GM12878 (cell line): ENCODE data around the gene DNASE2. TPM values are rescaled to one million over a fixed set of nuclear protein-coding genes. Genes with fewer than 3 reads are reported as not detected.

Experiments used
- ATAC-seq: fragments of 200-7000 bp; cut with Tn5 transposase; 3 replicates; pipeline ENCODE4 v1.9.1; 2020; ENCODE audit warnings: mild to moderate bottlenecking, moderate library complexity
- BruUV-seq: library from RNA; stranded (reverse); fragments of 400-500 nt; replicated peaks from 2 replicates; lab custom pipeline; 2021; lab: Mats Ljungman, UMichigan
- CTCF ChIA-PET: fragments of 300-600 bp; sonication (Branson Sonifier 250); formaldehyde crosslinking; extraction: SDS; loops from one replicate; lab custom pipeline; 2021; ENCODE audit warnings: inconsistent platforms; lab: Yijun Ruan, JAX
- POLR2A ChIA-PET: fragments of 350-600 bp; formaldehyde crosslinking; extraction: SDS; loops from one replicate; lab custom pipeline; 2021; ENCODE audit warnings: inconsistent platforms; lab: Charles Lee
- RAD21 ChIA-PET: fragments of 300-600 bp; sonication (Branson Sonifier 250); formaldehyde crosslinking; loops from one replicate; lab custom pipeline; 2023; ENCODE audit warnings: antibody characterized with exemption; ENCODE audit not compliant: unreplicated experiment; lab: Charles Lee
- SMC1A ChIA-PET: fragments of 300-600 bp; sonication (Branson Sonifier 250); formaldehyde crosslinking; loops from one replicate; lab custom pipeline; 2023; ENCODE audit not compliant: unreplicated experiment, uncharacterized antibody; lab: Charles Lee
- DNase-seq: peaks from one replicate; pipeline ENCODE4 v3.0.0-alpha.2; 2011; ENCODE audit warnings: low read depth, low spot score
- FAIRE-seq: peaks from 3 replicates; lab custom pipeline; 2011; peaks lifted over from hg19 to GRCh38; lab: Jason Lieb, UNC
- H2AFZ ChIP-seq: 2 replicates; pipeline ENCODE4 v1.6.0; 2011; ENCODE audit warnings: low read depth, low read length, control low read depth; ENCODE audit not compliant: control insufficient read depth
- H3K27ac ChIP-seq: 2 replicates; pipeline ENCODE4 v1.5.1; 2011; ENCODE audit warnings: control low read depth; ENCODE audit not compliant: control insufficient read depth, insufficient read depth
- H3K27me3 ChIP-seq, 2 experiments: replicated peaks in 1 of 2; 2 replicates each; pipeline versions ENCODE4 v1.6.0 to v1.6.1; 2011; ENCODE audit warnings: low read length in 1 of 2; ENCODE audit not compliant: control insufficient read depth in 2 of 2, insufficient read depth in 2 of 2
- H3K36me3 ChIP-seq, 2 experiments: 2 replicates each; pipeline ENCODE4 v1.5.1; 2011; ENCODE audit warnings: low read length in 1 of 2; ENCODE audit not compliant: control insufficient read depth in 2 of 2, insufficient read depth in 2 of 2
- H3K4me1 ChIP-seq: 2 replicates; pipeline ENCODE4 v1.6.1; 2011; ENCODE audit warnings: mild to moderate bottlenecking, low read length, moderate library complexity, mixed read lengths; ENCODE audit not compliant: control insufficient read depth, insufficient read depth
- H3K4me2 ChIP-seq: 2 replicates; pipeline ENCODE4 v1.6.0; 2011; ENCODE audit warnings: control low read depth; ENCODE audit not compliant: control insufficient read depth, insufficient read depth
- H3K4me3 ChIP-seq: fragments of 200-600 bp; sonication (generic); 2 replicates; pipeline ENCODE4 v1.5.1; 2016
- H3K79me2 ChIP-seq: 2 replicates; pipeline ENCODE4 v1.6.0; 2011; ENCODE audit warnings: low read length; ENCODE audit not compliant: control insufficient read depth, insufficient read depth
- H3K9ac ChIP-seq: 2 replicates; pipeline ENCODE4 v1.8.0; 2011; ENCODE audit warnings: low read length, control low read depth, mixed read lengths; ENCODE audit not compliant: control insufficient read depth, insufficient read depth
- H3K9me3 ChIP-seq: replicated peaks from 3 replicates; pipeline ENCODE4 v1.5.1; 2011; ENCODE audit warnings: mild to moderate bottlenecking, low read length; ENCODE audit not compliant: control insufficient read depth, insufficient read depth
- H4K20me1 ChIP-seq: 2 replicates; pipeline ENCODE4 v1.6.0; 2011; ENCODE audit not compliant: control insufficient read depth, insufficient read depth
- ATF2 ChIP-seq: IDR thresholded peaks from 2 replicates; pipeline ENCODE4 v1.6.1; 2012; ENCODE audit warnings: low read length, inconsistent platforms
- ATF7 ChIP-seq: fragments of 450-650 bp; IDR thresholded peaks from 2 replicates; pipeline ENCODE4 v1.6.1; 2016; ENCODE audit warnings: low read depth, mild to moderate bottlenecking
- BCL11A ChIP-seq: IDR thresholded peaks from 2 replicates; pipeline ENCODE4 v1.6.1; 2011; ENCODE audit warnings: low read depth, low read length
- BCLAF1 ChIP-seq: fragments of 450-650 bp; IDR thresholded peaks from 2 replicates; pipeline ENCODE4 v1.6.1; 2017; ENCODE audit warnings: antibody characterized with exemption, mild to moderate bottlenecking, moderate library complexity
- FOXK2 ChIP-seq: fragments of 450-650 bp; IDR thresholded peaks from 2 replicates; pipeline ENCODE4 v1.6.1; 2017; ENCODE audit warnings: mild to moderate bottlenecking, moderate library complexity
- HSF1 ChIP-seq: fragments of 150-350 bp; IDR thresholded peaks from 2 replicates; pipeline ENCODE4 v1.6.1; 2014; ENCODE audit warnings: mild to moderate bottlenecking, low read depth, low read length
- NFYB ChIP-seq: IDR thresholded peaks from 2 replicates; pipeline ENCODE4 v1.6.1; 2011; ENCODE audit warnings: low read depth, mild to moderate bottlenecking, low read length, improper control_type of control experiment, moderate library complexity; ENCODE audit not compliant: insufficient read depth
- RAD51 ChIP-seq: fragments of 450-650 bp; IDR thresholded peaks from 2 replicates; pipeline ENCODE4 v1.6.1; 2016; ENCODE audit warnings: moderate library complexity, mild to moderate bottlenecking, inconsistent platforms
- RELB ChIP-seq: fragments of 450-650 bp; IDR thresholded peaks from 2 replicates; pipeline ENCODE4 v1.6.1; 2017; ENCODE audit warnings: low read depth, mild to moderate bottlenecking, moderate library complexity
- SMAD5 ChIP-seq: IDR thresholded peaks from 2 replicates; pipeline ENCODE4 v1.6.1; 2016; ENCODE audit warnings: antibody characterized with exemption, low read depth
- SP1 ChIP-seq: IDR thresholded peaks from one replicate; pipeline ENCODE4 v1.6.1; 2011; ENCODE audit warnings: low read depth, low read length
- SUPT20H ChIP-seq: IDR thresholded peaks from 2 replicates; pipeline ENCODE4 v1.6.1; 2011; ENCODE audit warnings: low read depth, mild to moderate bottlenecking, low read length, moderate library complexity, borderline replicate concordance; ENCODE audit not compliant: control insufficient read depth
- TCF7 ChIP-seq: IDR thresholded peaks from 2 replicates; pipeline ENCODE4 v1.6.1; 2014; ENCODE audit warnings: antibody characterized with exemption, borderline replicate concordance
- WRNIP1 ChIP-seq: IDR thresholded peaks from 2 replicates; pipeline ENCODE4 v1.6.1; 2011; ENCODE audit warnings: low read depth, low read length, improper control_type of control experiment, borderline replicate concordance
- ZNF24 ChIP-seq: fragments of 450-650 bp; IDR thresholded peaks from 2 replicates; pipeline ENCODE4 v1.6.1; 2017; ENCODE audit warnings: antibody characterized with exemption, mild to moderate bottlenecking
- WGBS: methylation state at CpG from one replicate; pipeline ENCODE4 v1.1.6; 2016; ENCODE audit warnings: low lambda C conversion rate; ENCODE audit not compliant: insufficient replicate concordance, insufficient coverage; ENCODE audit errors: missing lambda C conversion rate; 5-methylcytosine and 5-hydroxymethylcytosine counted together
- in situ Hi-C: fragments of 300-500 bp; cut with MboI; formaldehyde crosslinking; loops from 9 replicates; pipeline ENCODE4 v1.14.3; 2018; ENCODE audit warnings: mixed read lengths
- intact Hi-C: fragments of 100-400 bp; cut with micrococcal nuclease; formaldehyde crosslinking; loops from one replicate; pipeline ENCODE4 v1.14.2; 2022; ENCODE audit not compliant: unreplicated experiment
- polyA plus RNA-seq, 11 experiments: library from polyadenylated mRNA; depleted of rRNA in 4 of 11; unstranded in 6 of 11; stranded (reverse) in 5 of 11; fragments of >200 nt; fragmentation: Nextera tagmentation in 4 of 11; fragmentation: Illumina TruSeq in 1 of 11; extraction: Ambion mirVana in 4 of 11; extraction: Trizol in 1 of 11; gene quantifications; 1 replicate in 1 of 11; 2 replicates in 10 of 11; pipeline versions ENCODE4 v1.2.1 to v1.2.3, GENCODE V29; 2011 to 2016; ENCODE audit warnings: inconsistent platforms in 2 of 11, missing spikeins in 2 of 11, low read depth in 1 of 11
- total RNA-seq, 4 experiments: library from RNA; depleted of rRNA in 3 of 4; stranded (reverse); fragments of >200 nt in 3 of 4; fragmentation: Illumina TruSeq in 1 of 4; extraction: Trizol in 1 of 4; gene quantifications; 2 replicates each; pipeline versions ENCODE4 v1.2.1 to v1.2.3, GENCODE V29; 2013 to 2021

DNASE2 gene
- total and polyA plus RNA-seq, 10 of the 15 experiments (the other 5 are each of a cell fraction or from before 2014, with no cell fraction given) = 4.9 to 32.1 (median 22.0) TPM

GRCh38 chr19:12899891-12900518 is 18.8 kb upstream of the DNASE2 start:
- no TSS peak for BruUV-seq
- CTCF ChIA-PET = interaction anchor here (0.9 to 6.0 kb wide), 15 partner anchors 10 to 256 kb away, joined by 3 to 41 read pairs (median 4); partner anchors contain the start of genes DNASE2, GCDH, JUNB and SYCE2
- Histone ChIP-seq H2AFZ (no peak overlapping the region), H3K27me3 (no peaks in the 10 kb centered on the region), H3K4me3 (peak overlapping the region; percentile 9; the same call in 1 of the 2 replicates), H3K36me3 (peaks cover 6 to 18% of the 10 kb centered on the region in 2 experiments), H4K20me1 (no peaks in the 10 kb centered on the region), H3K27ac (peak overlapping the region; percentile 4; the same call in 1 of the 2 replicates), H3K79me2 (no peaks in the 10 kb centered on the region), H3K4me1 (peaks cover 15% of the 10 kb centered on the region), H3K9ac (no peak overlapping the region), H3K9me3 (no peaks in the 10 kb centered on the region), H3K4me2 (peak overlapping the region; percentile 80)
- DNase-seq = peak; percentile 61
- intact Hi-C loops = no loop called here
- RAD21 ChIA-PET = interaction anchor here (1.0 to 3.1 kb wide), 7 partner anchors 10 to 65 kb away, joined by 4 to 21 read pairs (median 11); partner anchors contain the start of genes CALR, DNASE2, FARSA and GCDH
- ATAC-seq = peak; percentile 97
- SMC1A ChIA-PET = interaction anchor here (0.7 to 2.9 kb wide), 9 partner anchors 9 to 65 kb away, joined by 3 to 19 read pairs (median 5); partner anchors contain the start of genes FARSA, GCDH and KLF1
- FAIRE-seq = peak; percentile 92
- POLR2A ChIA-PET = interaction anchor here (0.5 to 3.2 kb wide), 8 partner anchors 9 to 287 kb away, joined by 3 to 13 read pairs (median 3); partner anchors contain the start of genes CALR, FARSA, GCDH and SYCE2
- in situ Hi-C loops = no loop called here
- WGBS = 0% methylated on average over 10 of the region's 10 CpGs
- TF ChIP-seq SMAD5 = no peak
- TF ChIP-seq HSF1 = no peak
- TF ChIP-seq BCLAF1 = no peak
- TF ChIP-seq ATF7 = peak; percentile 76
- TF ChIP-seq TCF7 = no peak
- no peak for TF ChIP-seq FOXK2
- no peak for TF ChIP-seq NFYB
- no peak for TF ChIP-seq ZNF24
- no peak for TF ChIP-seq SUPT20H
- TF ChIP-seq RELB = peak; percentile 82
- TF ChIP-seq ATF2 = no peak
- TF ChIP-seq RAD51 = peak; percentile 34; the same call in 1 of the 2 replicates
- TF ChIP-seq SP1 = peak; percentile 29
- no peak for TF ChIP-seq WRNIP1
- peak; percentile 51; the same call in 1 of the 2 replicates for TF ChIP-seq BCL11A
